Liver (tissue), 9 donors: ENCODE measurements around the gene CMTM2. TPM values are rescaled to one million over a fixed set of nuclear protein-coding genes. Genes with fewer than 3 reads are reported as not detected.

Experiments used
- DNase-seq: peaks from one replicate; pipeline ENCODE4 v3.0.0-alpha.2; 2017; ENCODE audit warnings: low spot score
- H3K27ac ChIP-seq, 2 donors: one replicate each; pipeline ENCODE4 v1.7.0; 2013; ENCODE audit warnings: inconsistent platforms in 2 of 2, low read length in 2 of 2, control low read depth in 1 of 2, low read depth in 1 of 2, mild to moderate bottlenecking in 1 of 2
- H3K27me3 ChIP-seq, 4 donors: one replicate each; pipeline versions ENCODE4 v1.6.1 to v1.7.0; 2013; ENCODE audit warnings: low read length in 3 of 4, inconsistent platforms in 1 of 4, mild to moderate bottlenecking in 1 of 4, moderate library complexity in 1 of 4; ENCODE audit not compliant: control insufficient read depth in 4 of 4, insufficient read depth in 4 of 4
- H3K36me3 ChIP-seq, 4 donors: one replicate each; pipeline versions ENCODE4 v1.6.1 to v1.7.0; 2013; ENCODE audit warnings: low read length in 3 of 4, mild to moderate bottlenecking in 3 of 4, low read depth in 1 of 4, moderate library complexity in 1 of 4; ENCODE audit not compliant: control insufficient read depth in 4 of 4, insufficient read depth in 3 of 4
- H3K4me1 ChIP-seq, 4 donors: one replicate each; pipeline versions ENCODE4 v1.6.1 to v1.7.0; 2013; ENCODE audit warnings: low read length in 3 of 4, mild to moderate bottlenecking in 3 of 4, moderate library complexity in 1 of 4; ENCODE audit not compliant: control insufficient read depth in 4 of 4, insufficient read depth in 4 of 4
- H3K4me3 ChIP-seq, 3 donors: one replicate each; pipeline versions ENCODE4 v1.6.1 to v1.7.0; 2013; ENCODE audit warnings: low read length in 3 of 3, control low read depth in 1 of 3, low read depth in 1 of 3, mild to moderate bottlenecking in 1 of 3
- H3K9ac ChIP-seq, 2 donors: one replicate each; pipeline ENCODE4 v1.7.0; 2013; ENCODE audit warnings: low read length in 2 of 2, mild to moderate bottlenecking in 2 of 2, moderate library complexity in 2 of 2, control low read depth in 1 of 2, low read depth in 1 of 2
- H3K9me3 ChIP-seq, 4 donors: one replicate each; pipeline versions ENCODE4 v1.6.1 to v1.7.0; 2013; ENCODE audit warnings: low read length in 3 of 4; ENCODE audit not compliant: control insufficient read depth in 4 of 4
- FOXA1 ChIP-seq: IDR thresholded peaks from 2 replicates; pipeline ENCODE4 v1.6.1; 2016; ENCODE audit warnings: antibody characterized with exemption
- FOXA2 ChIP-seq: IDR thresholded peaks from 2 replicates; pipeline ENCODE4 v1.6.1; 2016; ENCODE audit warnings: antibody characterized with exemption
- GABPA ChIP-seq, 2 donors: IDR thresholded peaks in 1 of 2; conservative IDR thresholded peaks in 1 of 2; 2 replicates each; pipeline ENCODE4 v1.6.1; 2016; ENCODE audit warnings: antibody characterized with exemption in 2 of 2, mild to moderate bottlenecking in 1 of 2, moderate library complexity in 1 of 2
- HNF4G ChIP-seq: IDR thresholded peaks from 2 replicates; pipeline ENCODE4 v1.6.1; 2016; ENCODE audit warnings: antibody characterized with exemption
- NR2F2 ChIP-seq: IDR thresholded peaks from 2 replicates; pipeline ENCODE4 v1.6.1; 2016; ENCODE audit warnings: antibody characterized with exemption
- RAD21 ChIP-seq, 2 donors: IDR thresholded peaks; 2 replicates each; pipeline ENCODE4 v1.6.1; 2016; ENCODE audit warnings: antibody characterized with exemption in 2 of 2, mild to moderate bottlenecking in 2 of 2
- REST ChIP-seq: IDR thresholded peaks from 2 replicates; pipeline ENCODE4 v1.6.1; 2016; ENCODE audit warnings: antibody characterized with exemption, mild to moderate bottlenecking
- SP1 ChIP-seq: IDR thresholded peaks from 2 replicates; pipeline ENCODE4 v1.6.1; 2018; ENCODE audit warnings: antibody characterized with exemption, mild to moderate bottlenecking
- TAF1 ChIP-seq: conservative IDR thresholded peaks from 2 replicates; pipeline ENCODE4 v1.6.1; 2016; ENCODE audit warnings: antibody characterized with exemption, mild to moderate bottlenecking
- WGBS: extraction: QIAGEN DNeasy Blood & Tissue Kit; methylation state at CpG from one replicate; pipeline ENCODE4 v1.1.7; 2013; 5-methylcytosine and 5-hydroxymethylcytosine counted together
- polyA plus RNA-seq, 2 donors: library from polyadenylated mRNA; stranded (reverse) in 1 of 2; unstranded in 1 of 2; fragments of 200-250 nt in 1 of 2; fragments of >200 nt in 1 of 2; fragmentation: Nextera tagmentation in 1 of 2; extraction: Ambion mirVana in 1 of 2; gene quantifications; one replicate each; pipeline versions ENCODE4 v1.2.1 to v1.2.3, GENCODE V29; 2013 to 2015
- total RNA-seq, 2 donors: library from RNA; depleted of rRNA; stranded (reverse); fragments of >200 nt; gene quantifications; one replicate each; pipeline ENCODE4 v1.2.3, GENCODE V29; 2014
- TF ChIP-seq, protein P1 (sequence below): IDR thresholded peaks from 2 replicates; pipeline ENCODE4 v1.6.1; 2016; ENCODE audit warnings: antibody characterized with exemption
- TF ChIP-seq, protein P2 (sequence below): fragments of 150-350 bp; IDR thresholded peaks from 2 replicates; pipeline ENCODE4 v1.5.1; 2017; ENCODE audit warnings: improper control_type of control experiment, low read depth, low read length; ENCODE audit not compliant: missing input control
- TF ChIP-seq, protein P3 (sequence below): IDR thresholded peaks from 2 replicates; pipeline ENCODE4 v1.6.1; 2016; ENCODE audit warnings: antibody characterized with exemption
- donor health status: healthy.
- donor health status: healthy.
- donor health status: healthy.
- donor health status: healthy.
- donor health status: healthy.

The CMTM2 gene
- total and polyA plus RNA-seq, 4 donors: 0.50 to 1.1 (median 0.62) TPM

DNA sequence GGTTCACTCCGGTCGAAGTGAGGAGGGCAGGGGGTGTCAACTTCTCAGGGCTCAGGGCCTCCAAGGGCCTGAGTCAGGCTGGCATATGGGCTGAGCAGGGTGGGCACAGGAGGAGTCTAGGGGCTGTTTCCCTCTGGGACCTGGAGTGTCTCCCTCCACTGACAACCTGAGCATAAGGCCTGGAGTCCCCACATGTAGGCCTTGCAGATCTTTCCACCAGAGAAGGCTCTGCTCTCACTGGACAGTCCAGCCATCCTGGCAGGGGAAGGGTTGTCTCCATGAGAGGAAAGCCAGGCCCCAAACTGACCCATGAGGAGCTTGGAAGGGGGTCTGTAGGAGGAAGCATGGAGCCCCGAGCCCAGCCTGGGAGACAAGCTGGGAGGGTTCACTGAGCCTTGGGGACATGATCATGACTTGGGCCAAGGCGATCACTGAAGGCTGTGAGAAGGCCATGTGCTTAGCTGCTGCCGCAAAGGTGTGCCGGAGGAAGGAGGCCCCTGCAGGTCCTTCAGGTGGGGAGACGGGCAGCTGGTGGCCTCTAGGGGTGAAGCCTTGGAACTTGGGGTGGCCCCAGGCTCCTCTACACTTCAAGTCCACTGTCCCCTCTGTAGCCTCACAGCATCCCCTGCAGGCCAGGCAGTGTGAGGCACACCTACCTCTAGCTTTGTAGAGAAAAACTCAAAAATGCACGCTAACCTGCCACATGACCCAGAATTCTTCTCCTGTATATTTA lies 9.9 kb downstream of the CMTM2 start:
- Histone ChIP-seq H3K9ac (no peak overlapping the region), H3K4me3 (no peak overlapping the region), H3K27ac (no peak overlapping the region), H3K36me3 (no peaks in the 10 kb centered on the region), H3K9me3 (no peaks in the 10 kb centered on the region), H3K27me3 (no peaks in the 10 kb centered on the region), H3K4me1 (no peaks in the 10 kb centered on the region)
- DNase-seq: no peak
- peak; percentile 68 to 80 for TF ChIP-seq RAD21 (IDR thresholded peaks at IDR 0.05)
- TF ChIP-seq, protein P1, sequence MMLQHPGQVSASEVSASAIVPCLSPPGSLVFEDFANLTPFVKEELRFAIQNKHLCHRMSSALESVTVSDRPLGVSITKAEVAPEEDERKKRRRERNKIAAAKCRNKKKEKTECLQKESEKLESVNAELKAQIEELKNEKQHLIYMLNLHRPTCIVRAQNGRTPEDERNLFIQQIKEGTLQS: no peak
- TF ChIP-seq, protein P2, sequence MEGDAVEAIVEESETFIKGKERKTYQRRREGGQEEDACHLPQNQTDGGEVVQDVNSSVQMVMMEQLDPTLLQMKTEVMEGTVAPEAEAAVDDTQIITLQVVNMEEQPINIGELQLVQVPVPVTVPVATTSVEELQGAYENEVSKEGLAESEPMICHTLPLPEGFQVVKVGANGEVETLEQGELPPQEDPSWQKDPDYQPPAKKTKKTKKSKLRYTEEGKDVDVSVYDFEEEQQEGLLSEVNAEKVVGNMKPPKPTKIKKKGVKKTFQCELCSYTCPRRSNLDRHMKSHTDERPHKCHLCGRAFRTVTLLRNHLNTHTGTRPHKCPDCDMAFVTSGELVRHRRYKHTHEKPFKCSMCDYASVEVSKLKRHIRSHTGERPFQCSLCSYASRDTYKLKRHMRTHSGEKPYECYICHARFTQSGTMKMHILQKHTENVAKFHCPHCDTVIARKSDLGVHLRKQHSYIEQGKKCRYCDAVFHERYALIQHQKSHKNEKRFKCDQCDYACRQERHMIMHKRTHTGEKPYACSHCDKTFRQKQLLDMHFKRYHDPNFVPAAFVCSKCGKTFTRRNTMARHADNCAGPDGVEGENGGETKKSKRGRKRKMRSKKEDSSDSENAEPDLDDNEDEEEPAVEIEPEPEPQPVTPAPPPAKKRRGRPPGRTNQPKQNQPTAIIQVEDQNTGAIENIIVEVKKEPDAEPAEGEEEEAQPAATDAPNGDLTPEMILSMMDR: peak; percentile 52
- WGBS: 87% methylated on average over 8 of the region's 8 CpGs

DNA sequence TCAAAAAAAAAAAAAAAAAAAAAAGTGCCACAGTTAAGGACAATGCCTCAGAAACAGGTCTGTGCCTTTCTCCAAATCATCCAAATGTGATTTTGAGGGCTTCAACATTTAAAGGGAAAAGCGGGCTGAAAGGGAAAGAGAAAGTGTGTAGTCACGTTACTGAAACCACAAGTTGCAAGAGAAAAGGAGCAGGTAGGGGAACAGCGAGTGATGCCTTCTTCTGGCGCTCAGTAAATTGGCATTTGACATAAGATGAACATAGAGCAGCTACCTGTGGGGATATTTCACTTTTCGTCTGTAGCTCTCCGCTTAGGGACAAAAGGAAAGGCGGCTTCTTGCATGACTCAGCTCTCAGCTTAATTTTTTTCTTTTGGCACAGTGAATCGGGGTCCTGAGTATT lies 11.1 kb downstream of the CMTM2 start:
- H3K4me1 ChIP-seq: no peaks in the 10 kb centered on the region
- 81% methylated on average over 8 of the region's 8 CpGs for WGBS
- DNase-seq: no peak
- no peaks in the 10 kb centered on the region for H3K9me3 ChIP-seq
- H3K27me3 ChIP-seq: no peaks in the 10 kb centered on the region
- H3K27ac ChIP-seq: no peak overlapping the region
- H3K36me3 ChIP-seq: no peaks in the 10 kb centered on the region
- TF ChIP-seq RAD21 (IDR thresholded peaks at IDR 0.05) (no peak), TAF1 (no peak), SP1 (no peak)
- TF ChIP-seq, protein P2: no peak
- H3K4me3 ChIP-seq: no peak overlapping the region
- no peak overlapping the region for H3K9ac ChIP-seq

DNA sequence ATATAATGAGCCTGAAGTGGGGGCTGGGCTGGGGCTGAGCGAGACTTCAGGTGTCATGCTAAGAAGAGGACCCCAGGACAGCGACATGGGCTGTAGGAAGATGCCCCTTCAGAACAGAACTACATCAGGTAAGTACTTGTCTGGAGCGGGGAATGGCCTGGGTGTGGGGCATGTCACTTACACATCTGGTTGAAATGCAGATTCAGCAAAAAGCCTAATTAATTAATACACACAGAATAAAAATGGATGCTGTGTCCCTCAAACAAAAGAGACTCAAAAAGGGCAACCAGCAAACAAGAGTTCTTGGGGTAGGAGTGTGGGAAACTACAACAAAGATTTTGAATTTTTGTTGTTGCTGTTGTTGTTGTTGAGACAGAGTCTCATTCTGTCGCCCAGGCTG lies 11.8 kb downstream of the CMTM2 start:
- 98% methylated on average over 4 of the region's 4 CpGs for WGBS
- H3K9ac ChIP-seq: no peak overlapping the region
- H3K36me3 ChIP-seq: no peaks in the 10 kb centered on the region
- H3K27me3 ChIP-seq: no peaks in the 10 kb centered on the region
- no peaks in the 10 kb centered on the region for H3K9me3 ChIP-seq
- H3K27ac ChIP-seq: no peak overlapping the region
- no peaks in the 10 kb centered on the region for H3K4me1 ChIP-seq
- no peak for DNase-seq
- no peak overlapping the region for H3K4me3 ChIP-seq
- TF ChIP-seq, protein P3, sequence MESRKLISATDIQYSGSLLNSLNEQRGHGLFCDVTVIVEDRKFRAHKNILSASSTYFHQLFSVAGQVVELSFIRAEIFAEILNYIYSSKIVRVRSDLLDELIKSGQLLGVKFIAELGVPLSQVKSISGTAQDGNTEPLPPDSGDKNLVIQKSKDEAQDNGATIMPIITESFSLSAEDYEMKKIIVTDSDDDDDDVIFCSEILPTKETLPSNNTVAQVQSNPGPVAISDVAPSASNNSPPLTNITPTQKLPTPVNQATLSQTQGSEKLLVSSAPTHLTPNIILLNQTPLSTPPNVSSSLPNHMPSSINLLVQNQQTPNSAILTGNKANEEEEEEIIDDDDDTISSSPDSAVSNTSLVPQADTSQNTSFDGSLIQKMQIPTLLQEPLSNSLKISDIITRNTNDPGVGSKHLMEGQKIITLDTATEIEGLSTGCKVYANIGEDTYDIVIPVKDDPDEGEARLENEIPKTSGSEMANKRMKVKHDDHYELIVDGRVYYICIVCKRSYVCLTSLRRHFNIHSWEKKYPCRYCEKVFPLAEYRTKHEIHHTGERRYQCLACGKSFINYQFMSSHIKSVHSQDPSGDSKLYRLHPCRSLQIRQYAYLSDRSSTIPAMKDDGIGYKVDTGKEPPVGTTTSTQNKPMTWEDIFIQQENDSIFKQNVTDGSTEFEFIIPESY: no peak
- TF ChIP-seq, protein P1: no peak
- TF ChIP-seq FOXA2: no peak
- no peak for TF ChIP-seq TAF1
- TF ChIP-seq NR2F2: no peak
- TF ChIP-seq HNF4G: no peak
- no peak for TF ChIP-seq SP1
- no peak for TF ChIP-seq FOXA1
- TF ChIP-seq GABPA (IDR thresholded peaks at IDR 0.05 in 1 of 2, conservative IDR thresholded peaks at IDR 0.05 in 1 of 2): no peak
- no peak for TF ChIP-seq REST
- TF ChIP-seq RAD21 (IDR thresholded peaks at IDR 0.05): no peak
- TF ChIP-seq, protein P2: no peak
